Measurements from ENCODE around the gene ENPP6. TPM values are rescaled to one million over a fixed set of nuclear protein-coding genes. Genes with fewer than 3 reads are reported as not detected.
A peak's percentile ranks its signal among the peaks of the same experiment; 100 is the strongest.

Gene ENPP6
- total RNA-seq: not detected in 2 replicates
- not detected for polyA plus RNA-seq (2012)

GRCh38 chr4:184217634-184218033 lies at the start of gene ENPP6:
Gene ENPP6 (minus strand): TSS chr4:184217873. CDS start chr4:184217819, 54 bp downstream.
- no peak for DNase-seq (ENCODE audit: low read depth)

GRCh38 chr4:184267206-184267608 lies 49.5 kb upstream of the ENPP6 start:
- no peak for DNase-seq (ENCODE audit: low read depth)

- DNase-seq (ENCODE audit: low read depth): peak; percentile 53
These were observed 48.1 kb upstream of the ENPP6 start for GRCh38 chr4:184265546-184266351.

GRCh38 chr4:184263910-184264732 lies 46.4 kb upstream of the ENPP6 start:
- DNase-seq (ENCODE audit: low read depth): peak; percentile 97

GRCh38 chr4:184263461-184263860 lies 45.8 kb upstream of the ENPP6 start:
- DNase-seq (ENCODE audit: low read depth): no peak

GRCh38 chr4:184262901-184263300 lies 45.2 kb upstream of the ENPP6 start:
- no peak for DNase-seq (ENCODE audit: low read depth)

- no peak for DNase-seq (ENCODE audit: low read depth)
These were observed 43.6 kb upstream of the ENPP6 start for GRCh38 chr4:184261246-184261645.

- no peak for DNase-seq (ENCODE audit: low read depth)
These were observed 42.2 kb upstream of the ENPP6 start for GRCh38 chr4:184259866-184260265.

GRCh38 chr4:184259081-184259480 lies 41.4 kb upstream of the ENPP6 start:
- DNase-seq (ENCODE audit: low read depth): no peak

GRCh38 chr4:184255871-184256642 lies 38.4 kb upstream of the ENPP6 start:
- no peak for DNase-seq (ENCODE audit: low read depth)

- DNase-seq (ENCODE audit: low read depth): no peak
These were observed 37.7 kb upstream of the ENPP6 start for GRCh38 chr4:184255361-184255760.

GRCh38 chr4:184253072-184253420 lies 35.4 kb upstream of the ENPP6 start:
- DNase-seq (ENCODE audit: low read depth): no peak

GRCh38 chr4:184252136-184253071 lies 34.7 kb upstream of the ENPP6 start:
- peak; percentile 41 for DNase-seq (ENCODE audit: low read depth)

- DNase-seq (ENCODE audit: low read depth): no peak
These were observed 34.0 kb upstream of the ENPP6 start for GRCh38 chr4:184251670-184251980.

GRCh38 chr4:184250795-184251669 lies 33.4 kb upstream of the ENPP6 start:
- peak; percentile 61 for DNase-seq (ENCODE audit: low read depth)

GRCh38 chr4:184248216-184248615 lies 30.5 kb upstream of the ENPP6 start:
- DNase-seq (ENCODE audit: low read depth): no peak

- no peak for DNase-seq (ENCODE audit: low read depth)
These were observed 29.7 kb upstream of the ENPP6 start for GRCh38 chr4:184247421-184247820.

GRCh38 chr4:184246426-184246825 lies 28.8 kb upstream of the ENPP6 start:
- DNase-seq (ENCODE audit: low read depth): no peak

GRCh38 chr4:184238072-184238745 lies 20.5 kb upstream of the ENPP6 start:
- DNase-seq (ENCODE audit: low read depth): no peak
